Raji (cell line): ENCODE measurements around the gene ERO1A.

ENCODE experiments used
- POLR2A ChIP-seq: IDR thresholded peaks from 2 replicates; pipeline ENCODE4 v1.6.1; 2011; ENCODE audit warnings: low read depth, low read length, control low read depth; ENCODE audit not compliant: insufficient read depth

The ERO1A gene

DNA sequence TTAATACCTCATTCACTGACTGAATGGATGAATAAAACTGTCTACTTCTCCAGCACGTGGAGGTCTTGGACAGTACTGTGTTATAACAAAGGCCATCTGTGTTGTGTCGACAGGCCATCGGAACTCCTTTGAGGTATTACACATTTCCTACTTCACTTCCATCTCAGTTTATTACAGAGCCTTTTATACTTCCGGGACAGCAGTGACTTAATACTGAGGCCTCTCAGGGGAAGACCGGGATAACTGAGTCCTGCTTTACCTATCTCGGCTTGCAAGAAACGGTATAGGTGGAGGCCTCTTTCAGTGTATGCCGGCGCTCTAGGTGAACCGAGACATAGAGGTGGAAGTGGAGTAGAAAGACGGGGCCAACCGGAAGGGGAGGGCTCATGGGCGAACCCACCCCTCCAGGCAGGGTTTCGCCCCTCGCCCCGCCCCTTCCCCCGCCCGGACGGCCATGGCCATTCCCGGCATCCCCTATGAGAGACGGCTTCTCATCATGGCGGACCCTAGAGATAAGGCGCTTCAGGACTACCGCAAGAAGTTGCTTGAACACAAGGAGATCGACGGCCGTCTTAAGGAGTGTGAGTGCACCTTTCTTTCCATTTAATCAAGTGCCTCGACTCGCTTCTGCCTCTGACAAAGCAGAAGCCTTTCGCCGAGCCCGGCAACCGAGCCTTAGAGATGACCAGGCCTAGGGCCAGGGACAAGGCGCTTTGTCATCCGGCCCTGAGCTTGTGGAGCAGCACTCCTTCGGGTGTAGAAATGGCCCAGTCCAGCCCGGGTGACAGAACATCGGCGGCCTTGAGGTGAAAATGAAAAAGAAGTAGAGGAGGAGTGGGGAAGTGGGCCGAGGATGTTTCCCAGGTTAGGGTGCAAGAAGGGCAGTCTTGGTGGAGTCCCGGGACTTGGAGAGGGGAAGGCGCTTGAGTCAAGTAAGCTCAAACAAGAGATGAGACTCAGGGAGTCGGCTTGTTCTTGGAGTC is 11.7 kb upstream of the ERO1A start, which contains the start of gene PSMC6:
Gene PSMC6 (plus strand): TSS at position 477 of the 983 bp plus-strand sequence. CDS start 20 bp downstream, at position 497.
- peak; percentile 98 for TF ChIP-seq POLR2A

DNA sequence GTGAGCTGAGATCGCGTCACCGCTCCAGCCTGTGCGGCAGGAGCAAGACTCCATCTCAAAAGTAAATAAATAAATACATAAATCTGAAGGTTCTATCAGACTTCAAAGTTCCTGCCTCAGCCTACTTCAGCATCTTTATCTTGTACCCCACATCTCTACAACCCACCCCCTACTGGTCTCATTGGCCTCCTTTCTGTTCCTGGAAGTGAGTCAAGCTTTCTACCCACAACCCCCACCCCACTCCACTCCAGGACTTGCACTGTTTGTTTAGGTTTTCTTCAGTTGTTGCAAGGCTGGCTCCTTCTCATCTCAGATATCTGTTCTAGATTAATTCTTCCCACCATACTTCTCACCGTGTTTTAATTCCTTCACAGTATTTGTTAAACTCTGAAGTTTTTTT is 10.9 kb upstream of the ERO1A start:
- no peak for TF ChIP-seq POLR2A

DNA sequence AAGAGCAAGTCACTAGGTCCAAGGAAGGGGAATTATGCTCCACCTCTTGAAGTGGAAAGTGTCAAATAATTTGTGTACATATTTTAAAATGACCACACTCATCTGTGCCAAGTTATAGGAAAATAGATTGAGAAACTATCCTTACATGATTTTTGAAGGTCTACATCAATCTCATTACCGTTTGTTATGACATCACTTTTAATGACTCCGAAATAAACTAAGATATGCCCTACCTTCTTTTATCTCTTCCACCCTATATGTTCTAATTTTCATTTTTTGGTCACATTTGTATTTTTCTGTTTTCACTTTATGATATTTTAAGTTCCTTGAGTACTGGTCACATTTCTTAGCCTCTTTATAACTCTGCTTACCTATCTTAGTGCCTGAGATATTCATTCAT is 8.3 kb upstream of the ERO1A start:
- no peak for TF ChIP-seq POLR2A

DNA sequence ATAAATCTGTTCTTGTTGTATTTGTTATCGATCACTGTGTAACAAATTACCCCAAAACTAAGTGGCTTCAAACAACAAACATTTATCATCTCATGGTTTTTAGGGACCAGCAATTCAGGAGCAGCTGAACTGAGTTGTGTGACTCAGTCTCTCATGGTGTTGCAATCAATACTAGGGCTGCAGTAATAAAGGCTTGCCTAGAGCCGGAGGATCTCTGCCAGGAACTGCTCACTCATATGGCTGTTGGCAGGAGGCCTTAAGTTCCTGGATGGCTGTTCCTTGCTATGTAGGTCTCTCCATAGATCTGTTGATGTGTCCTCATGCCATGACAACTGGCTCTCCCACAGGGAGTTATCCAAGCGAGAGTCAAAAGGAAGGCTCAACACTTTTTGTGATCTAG is 7.9 kb upstream of the ERO1A start:
- no peak for TF ChIP-seq POLR2A

DNA sequence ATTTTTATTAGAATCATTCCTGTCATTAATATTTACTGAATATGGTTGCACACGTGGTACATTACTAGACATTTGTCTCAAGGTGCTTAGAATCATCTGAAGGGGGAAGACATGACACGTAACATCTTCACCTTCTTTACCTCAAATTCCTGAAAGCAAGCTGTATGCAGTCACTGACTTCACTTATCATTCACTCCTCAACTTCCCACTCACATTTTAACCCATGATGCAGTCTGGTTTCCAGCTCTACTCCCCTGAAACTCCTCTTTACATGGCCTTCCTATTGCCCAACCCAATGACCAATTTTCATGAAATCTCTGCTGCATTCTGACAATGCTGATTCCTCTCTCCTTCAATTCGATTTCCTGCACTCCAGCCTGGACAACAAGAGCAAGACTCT is 5.9 kb upstream of the ERO1A start:
- no peak for TF ChIP-seq POLR2A

- no peak for TF ChIP-seq POLR2A
These were observed 5.4 kb upstream of the ERO1A start for GRCh38 chr14:52700701-52701172.

- TF ChIP-seq POLR2A = peak; percentile 71
These were observed 437 bp downstream of the ERO1A start for GRCh38 chr14:52694761-52695480.

DNA sequence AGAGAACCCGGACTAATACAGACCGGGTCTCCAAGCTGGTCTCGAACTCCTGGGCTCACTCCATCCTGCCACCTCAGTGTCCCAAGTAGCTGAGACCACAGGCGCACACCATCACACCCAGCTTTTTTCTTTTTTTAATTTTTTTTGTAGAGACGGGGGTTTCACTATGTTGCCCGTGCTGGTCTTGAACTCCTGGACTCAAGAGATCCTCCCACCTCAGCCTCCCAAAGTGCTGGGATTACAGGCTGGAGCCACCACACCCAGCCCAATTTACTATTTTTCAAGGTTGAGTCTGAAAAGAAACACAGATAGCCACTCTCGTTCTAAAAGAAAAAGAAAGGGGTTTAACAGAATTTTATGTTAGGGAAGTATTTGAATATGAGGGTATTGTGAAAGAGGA is 1.8 kb downstream of the ERO1A start:
- no peak for TF ChIP-seq POLR2A

- TF ChIP-seq POLR2A = no peak
These were observed 2.3 kb downstream of the ERO1A start for GRCh38 chr14:52693036-52693435.

GRCh38 chr14:52692248-52692962 is 3.0 kb downstream of the ERO1A start:
- TF ChIP-seq POLR2A = no peak

GRCh38 chr14:52690983-52691760 is 4.2 kb downstream of the ERO1A start:
- no peak for TF ChIP-seq POLR2A

GRCh38 chr14:52686176-52686575 is 9.2 kb downstream of the ERO1A start:
- TF ChIP-seq POLR2A = no peak

- TF ChIP-seq POLR2A = no peak
These were observed 11.3 kb downstream of the ERO1A start for GRCh38 chr14:52683985-52684520.

DNA sequence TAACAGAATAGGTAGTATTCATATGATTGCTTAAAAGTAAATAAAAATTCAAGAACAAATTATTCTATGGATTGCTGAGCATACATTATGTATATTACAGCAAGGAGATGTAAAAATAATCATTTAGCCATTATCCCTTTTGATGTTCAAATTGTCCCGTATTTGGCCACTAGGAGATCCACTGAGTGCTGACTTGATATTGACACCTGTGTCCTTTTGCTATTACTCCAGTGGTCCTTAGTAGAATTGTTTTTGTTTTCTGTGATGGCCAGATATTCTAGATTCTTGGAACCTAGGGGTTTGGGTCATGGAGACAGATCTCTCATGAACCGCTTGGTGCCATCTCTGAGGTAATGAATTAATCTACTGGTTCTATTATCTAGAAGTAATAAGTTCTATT is 16.8 kb downstream of the ERO1A start:
- TF ChIP-seq POLR2A = no peak
